Fibroblast of gingiva (primary cell): ENCODE measurements around the gene PCDHGA1.
"Not testable (repeated sequence)": the region's sequence is repeated elsewhere in the genome, so short reads cannot be mapped to it uniquely, and the experiment has no call there.

Source experiments
- DNase-seq: peaks from one replicate; pipeline ENCODE4 v3.0.0-alpha.2; 2011; ENCODE audit warnings: low read depth

Gene PCDHGA1

GRCh38 chr5:141349917-141350619, 19.8 kb downstream of the PCDHGA1 start, which contains the start of gene PCDHGB1:
Gene PCDHGB1 (plus strand): TSS chr5:141350099. CDS start chr5:141350261, 162 bp downstream.
- peak; percentile 35 for DNase-seq

GRCh38 chr5:141351591-141351990, 21.3 kb downstream of the PCDHGA1 start:
- no peak for DNase-seq

GRCh38 chr5:141354900-141355469, 24.7 kb downstream of the PCDHGA1 start, which contains the start of gene PCDHGA4:
Gene PCDHGA4 (plus strand): TSS chr5:141355021. CDS start chr5:141355108, 87 bp downstream.
- DNase-seq = no peak

- DNase-seq = no peak
These were observed 25.3 kb downstream of the PCDHGA1 start for GRCh38 chr5:141355641-141356040.

- no peak for DNase-seq
These were observed 25.8 kb downstream of the PCDHGA1 start for GRCh38 chr5:141356133-141356532.

- DNase-seq = no peak
These were observed 26.6 kb downstream of the PCDHGA1 start for GRCh38 chr5:141356950-141357349.

- DNase-seq = peak; percentile 25
These were observed 29.6 kb downstream of the PCDHGA1 start, which contains the start of gene PCDHGB2 for GRCh38 chr5:141359790-141360426. Gene PCDHGB2 (plus strand): TSS chr5:141359994. CDS start chr5:141360136, 142 bp downstream.

GRCh38 chr5:141360685-141361084, 30.4 kb downstream of the PCDHGA1 start:
- DNase-seq = no peak

- no peak for DNase-seq
These were observed 32.4 kb downstream of the PCDHGA1 start for GRCh38 chr5:141362719-141363118.

- no peak for DNase-seq
These were observed 33.8 kb downstream of the PCDHGA1 start, which contains the start of gene PCDHGA5 for GRCh38 chr5:141363952-141364660. Gene PCDHGA5 (plus strand): TSS chr5:141364162. CDS start chr5:141364331, 169 bp downstream.

GRCh38 chr5:141366016-141366896, 35.9 kb downstream of the PCDHGA1 start:
- no peak for DNase-seq

GRCh38 chr5:141369994-141370848, 39.9 kb downstream of the PCDHGA1 start, which contains the start of gene PCDHGB3:
Gene PCDHGB3 (plus strand): TSS chr5:141370242. CDS start chr5:141370395, 153 bp downstream.
- peak; percentile 52 for DNase-seq

GRCh38 chr5:141371572-141372475, 41.5 kb downstream of the PCDHGA1 start:
- DNase-seq = no peak

GRCh38 chr5:141373673-141374317, 43.5 kb downstream of the PCDHGA1 start, which contains the start of gene PCDHGA6:
Gene PCDHGA6 (plus strand): TSS chr5:141373891. CDS start chr5:141374084, 193 bp downstream.
- DNase-seq = no peak

- no peak for DNase-seq
These were observed 44.3 kb downstream of the PCDHGA1 start for GRCh38 chr5:141374627-141375026.

GRCh38 chr5:141375444-141376155, 45.3 kb downstream of the PCDHGA1 start:
- DNase-seq = not testable (repeated sequence)

- peak; percentile 17 for DNase-seq
These were observed 52.4 kb downstream of the PCDHGA1 start, which contains the start of gene PCDHGA7 for GRCh38 chr5:141382469-141383294. Gene PCDHGA7 (plus strand): TSS chr5:141382742. CDS start chr5:141382900, 158 bp downstream.
